ENCODE results near the gene VGLL4.
"Not testable (repeated sequence)": the region's sequence is repeated elsewhere in the genome, so short reads cannot be mapped to it uniquely, and the experiment has no call there.

The VGLL4 gene

DNA sequence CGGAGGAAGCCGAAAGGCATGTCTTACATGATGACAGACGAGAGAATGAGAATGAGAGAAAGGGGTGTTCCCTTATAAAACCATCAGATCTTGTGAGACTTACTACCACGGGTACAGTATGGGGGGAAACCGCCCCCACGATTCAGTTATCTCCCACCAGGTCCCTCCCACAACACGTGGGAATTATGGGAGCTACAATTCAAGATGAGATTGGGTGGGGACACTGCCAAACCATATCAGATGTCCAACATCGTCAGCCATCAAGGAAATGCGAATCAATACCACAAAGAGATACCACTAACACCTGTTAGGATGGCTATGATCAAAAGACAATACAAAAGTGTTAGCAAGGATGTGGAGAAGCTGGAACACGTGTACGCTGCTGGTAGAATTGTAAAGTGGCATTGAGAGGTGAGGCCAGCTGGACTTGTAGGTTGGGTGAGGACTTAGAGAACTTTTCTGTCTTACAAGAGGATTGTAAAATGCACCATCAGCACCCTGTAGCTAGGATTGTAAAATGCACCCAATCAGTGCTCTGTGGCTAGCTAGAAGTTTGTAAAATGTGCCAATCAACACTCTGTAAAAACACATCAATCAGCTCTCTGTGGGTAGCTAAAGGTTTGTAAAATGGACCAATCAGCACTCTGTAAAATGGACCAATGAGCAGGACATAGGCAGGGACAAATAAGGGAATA, 37.5 kb downstream of the VGLL4 start:
- no peak for DNase-seq (ENCODE audit: low read depth, low spot score)

DNA sequence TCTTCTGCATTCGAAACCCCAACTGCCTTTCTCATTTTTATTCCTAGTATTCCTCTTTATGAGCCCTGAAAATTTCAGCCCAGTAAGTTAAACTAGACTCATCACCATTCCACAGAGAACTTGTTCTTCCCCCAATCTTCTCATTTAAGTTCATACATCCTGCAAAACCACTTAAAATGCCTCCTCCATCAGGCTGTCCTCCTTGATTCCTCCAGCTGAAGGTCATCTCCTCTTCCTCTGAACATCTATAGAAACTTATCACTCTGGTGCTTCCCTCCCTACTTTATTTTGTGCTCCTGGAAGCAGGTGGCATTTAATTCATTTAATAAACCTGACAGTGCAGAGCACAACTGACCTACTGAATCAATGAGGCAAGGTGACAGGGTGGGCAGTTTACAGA, 38.3 kb downstream of the VGLL4 start:
- no peak for DNase-seq (ENCODE audit: low read depth, low spot score)

DNA sequence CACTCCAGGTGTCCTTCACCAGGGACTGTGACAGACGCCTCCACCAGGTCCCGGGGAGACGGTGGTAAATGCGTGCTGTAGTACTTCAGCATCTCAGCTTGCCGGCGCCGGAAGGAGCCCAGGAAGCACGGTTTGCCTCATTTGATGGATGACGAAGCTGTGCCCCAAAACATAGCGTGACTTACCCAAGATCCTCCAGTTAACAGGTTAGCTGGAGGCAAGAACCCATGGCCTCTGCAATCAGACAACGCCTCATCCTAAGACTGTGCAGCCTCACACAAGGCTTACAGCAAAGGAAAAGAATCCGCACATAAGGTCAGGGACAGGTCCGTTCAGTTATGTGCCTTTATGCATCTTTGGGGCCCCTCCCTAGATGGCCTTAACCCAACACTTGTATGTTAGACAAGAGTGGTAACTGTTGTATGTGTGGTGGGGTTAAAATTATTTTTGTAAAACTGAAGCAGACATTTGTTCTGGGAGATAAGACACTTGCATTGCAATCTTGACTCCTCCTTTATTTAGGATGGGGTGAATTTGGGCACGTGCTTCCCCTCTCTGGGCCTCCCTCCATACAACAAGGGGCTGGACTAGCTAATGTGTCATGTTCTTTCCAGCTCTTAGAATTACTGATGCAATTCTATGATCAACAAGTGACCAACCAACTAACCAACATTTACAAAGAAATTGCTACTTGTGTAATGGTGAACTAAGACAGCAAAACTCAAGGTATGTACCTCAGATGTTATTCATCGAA, 39.4 kb downstream of the VGLL4 start:
- no peak for DNase-seq (ENCODE audit: low read depth, low spot score)

DNA sequence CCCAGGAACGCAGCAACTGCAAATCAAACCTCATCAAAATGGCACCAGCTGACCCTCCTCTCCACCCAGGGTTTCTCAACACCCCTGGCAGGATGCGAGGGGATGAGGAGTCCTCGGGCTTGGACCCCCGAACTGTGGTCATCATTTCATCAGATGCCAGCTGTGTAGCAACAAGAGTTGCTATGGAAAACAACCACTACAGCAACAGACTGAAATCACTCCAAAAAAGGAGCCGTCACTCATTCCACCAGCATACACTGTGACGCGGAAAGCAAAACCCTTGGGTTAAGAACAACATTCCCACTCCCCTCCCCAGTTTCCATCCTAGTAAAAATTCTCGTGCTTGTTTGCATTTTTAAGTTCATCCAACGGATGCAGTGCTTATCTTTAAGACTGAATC, 40.1 kb downstream of the VGLL4 start:
- no peak for DNase-seq (ENCODE audit: low read depth, low spot score)

DNA sequence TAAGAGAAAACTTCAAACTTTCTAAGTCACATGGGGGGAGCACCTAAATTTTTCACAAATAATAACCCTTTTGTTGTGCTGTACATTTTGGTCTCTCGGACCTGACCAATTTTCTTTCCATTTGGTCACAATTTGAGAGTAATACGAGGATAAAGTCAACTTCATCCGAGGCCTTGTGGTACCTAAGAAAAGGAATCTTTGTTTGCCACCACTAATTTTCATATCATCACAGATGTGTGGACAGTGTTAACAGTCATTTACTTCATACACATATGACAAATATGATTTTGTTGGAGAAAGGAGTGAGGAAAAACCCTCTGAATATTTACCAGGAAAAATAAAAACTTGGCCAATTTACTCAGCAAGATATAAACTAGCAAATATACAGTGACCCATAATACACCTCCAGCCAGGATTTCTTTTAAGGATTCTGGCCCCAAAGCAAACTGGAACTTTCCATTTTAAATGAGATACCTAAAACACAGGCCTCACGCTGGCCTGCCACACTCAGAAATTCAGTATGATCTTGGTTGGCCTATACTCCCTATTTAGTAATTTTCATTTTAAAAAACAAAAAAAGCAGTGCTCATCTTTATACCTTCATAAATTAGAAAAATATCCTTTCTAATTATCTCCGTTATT, 40.7 kb downstream of the VGLL4 start:
- no peak for DNase-seq (ENCODE audit: low read depth, low spot score)

DNA sequence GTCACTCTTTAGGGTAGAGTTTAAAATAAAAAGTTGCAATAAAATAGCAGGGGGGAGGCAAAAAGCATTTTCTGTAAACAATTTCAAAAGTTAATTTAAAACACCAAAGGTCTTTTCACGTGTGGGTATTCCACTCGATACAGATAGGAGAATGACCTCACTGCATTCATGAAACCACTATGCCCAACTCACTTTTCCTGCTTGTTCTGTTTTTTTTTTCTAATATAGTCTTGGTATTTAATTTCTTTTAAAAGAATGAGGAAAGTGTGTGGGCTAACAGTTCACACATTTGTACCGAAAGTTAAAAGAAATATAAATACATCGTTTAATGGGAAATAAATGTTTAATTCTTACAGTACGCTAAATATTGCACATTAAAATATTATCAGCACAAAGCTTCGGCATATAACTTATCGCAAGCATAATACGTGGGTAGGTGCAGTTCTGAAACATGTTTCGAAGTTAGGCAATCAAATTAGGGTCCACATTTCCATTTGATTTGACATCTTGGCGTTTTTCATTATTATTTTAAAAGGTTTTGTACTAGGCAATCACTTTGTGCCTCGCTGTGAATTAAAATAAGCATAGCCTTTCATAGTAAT, 41.4 kb downstream of the VGLL4 start:
- DNase-seq (ENCODE audit: low read depth, low spot score) = no peak

DNA sequence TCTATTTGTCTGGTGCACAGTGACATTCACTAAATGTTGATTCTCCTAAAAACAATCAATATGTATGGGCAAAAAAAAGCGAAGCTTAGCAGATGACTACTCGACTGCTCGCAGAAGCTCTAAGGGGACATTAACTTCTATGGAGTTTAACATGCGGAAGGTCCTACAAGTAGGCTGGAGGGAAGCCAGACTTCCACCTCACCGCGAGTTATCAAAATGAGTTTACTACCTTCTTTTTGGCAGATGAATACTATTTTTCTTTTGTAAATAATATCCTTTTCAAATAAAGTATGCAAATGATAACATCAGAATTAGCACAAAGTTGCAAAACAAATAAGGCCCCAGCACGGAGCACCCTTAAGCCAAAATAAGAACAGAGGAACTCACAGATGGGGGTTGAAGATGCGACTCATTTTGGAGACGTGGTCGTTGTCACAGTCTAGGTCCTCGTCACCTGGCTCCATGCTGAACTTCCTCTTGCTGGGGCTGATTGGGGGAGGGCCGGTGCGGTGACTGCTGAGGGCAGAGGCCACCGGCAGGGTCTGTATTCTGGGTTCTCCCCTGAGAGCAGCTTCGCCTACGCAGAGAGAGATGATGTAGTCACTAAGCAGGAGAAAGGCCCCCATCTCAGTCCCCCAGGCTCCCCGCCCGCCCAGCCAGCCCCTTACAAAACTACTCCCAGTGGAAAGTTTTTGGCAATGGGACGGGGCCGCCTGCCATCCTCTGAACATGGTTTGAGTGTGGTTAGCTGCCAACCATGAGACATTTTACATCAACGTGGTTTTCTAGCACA, 42.1 kb downstream of the VGLL4 start:
- DNase-seq (ENCODE audit: low read depth, low spot score) = no peak

DNA sequence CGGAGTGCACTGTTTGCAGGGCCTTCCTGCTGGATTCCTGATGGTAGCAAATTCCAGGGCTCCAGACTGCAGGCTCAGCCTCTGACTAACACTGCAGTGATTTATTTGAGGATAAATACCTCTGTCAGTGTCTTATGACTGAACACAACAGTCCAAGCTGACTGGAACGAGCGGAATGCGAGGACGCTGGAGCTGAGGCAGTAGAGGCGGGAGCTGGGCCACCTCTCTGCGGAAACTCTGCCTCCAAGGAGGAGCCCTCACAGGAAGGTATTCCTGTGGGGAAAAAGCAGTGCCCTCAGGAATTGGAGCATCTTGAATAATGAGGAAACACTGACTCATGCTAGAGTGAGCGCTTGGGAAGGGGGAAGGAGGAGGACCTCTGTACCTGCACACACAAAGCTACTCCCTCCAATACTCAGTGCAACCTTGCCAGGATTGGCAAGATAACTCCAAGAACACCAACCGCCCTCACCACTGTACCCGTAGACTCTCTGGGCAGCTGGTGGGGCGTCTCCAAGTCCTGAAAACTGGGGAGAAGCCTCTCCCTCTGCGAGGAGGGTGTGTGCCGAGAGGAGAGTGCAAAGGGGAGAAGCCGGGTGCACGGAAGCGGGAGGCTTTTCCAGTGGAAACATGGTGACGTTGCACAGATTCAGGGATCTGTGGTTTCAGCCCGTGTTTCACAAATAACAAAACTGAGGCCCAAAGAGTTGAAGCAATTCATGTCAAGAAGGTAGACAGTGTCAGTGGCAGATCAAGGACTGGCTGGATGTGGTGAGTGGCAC, 43.0 kb downstream of the VGLL4 start:
- DNase-seq (ENCODE audit: low read depth, low spot score) = no peak

DNA sequence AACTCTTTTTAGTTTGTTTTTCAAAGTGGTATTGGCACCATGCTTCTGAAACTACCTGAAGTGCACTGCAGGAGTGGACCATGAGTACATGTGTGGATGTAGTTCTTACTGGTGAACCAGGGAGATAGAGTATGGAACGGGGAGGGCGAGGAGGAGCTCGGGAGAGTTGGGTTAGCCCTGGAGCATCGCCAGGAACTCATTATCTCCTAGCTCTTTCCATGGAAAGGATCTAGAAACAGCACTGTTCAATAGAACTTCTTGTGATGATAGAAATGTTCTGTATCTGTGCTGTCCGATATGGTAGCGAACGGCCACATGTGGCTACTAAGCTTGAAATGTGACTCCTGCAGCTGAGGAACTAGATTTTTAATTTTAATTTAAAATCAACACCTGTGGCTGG, 47.3 kb downstream of the VGLL4 start:
- DNase-seq (ENCODE audit: low read depth, low spot score) = no peak

DNA sequence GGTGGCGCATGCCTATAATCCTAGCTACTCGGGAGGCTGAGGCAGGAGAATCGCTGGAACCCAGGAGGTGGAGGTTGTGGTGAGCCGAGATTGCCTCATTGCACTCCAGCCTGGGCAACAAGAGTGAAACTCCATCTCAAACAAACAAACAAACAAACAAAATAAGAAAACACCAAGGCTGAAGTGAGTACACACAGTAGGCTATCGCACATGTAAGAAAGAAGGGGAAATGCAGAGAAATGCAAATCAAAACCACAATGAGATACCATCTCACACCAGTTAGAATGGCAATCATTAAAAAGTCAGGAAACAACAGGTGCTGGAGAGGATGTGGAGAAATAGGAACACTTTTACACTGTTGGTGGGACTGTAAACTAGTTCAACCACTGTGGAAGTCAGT, 48.7 kb downstream of the VGLL4 start:
- not testable (repeated sequence) for DNase-seq (ENCODE audit: low read depth, low spot score)

DNA sequence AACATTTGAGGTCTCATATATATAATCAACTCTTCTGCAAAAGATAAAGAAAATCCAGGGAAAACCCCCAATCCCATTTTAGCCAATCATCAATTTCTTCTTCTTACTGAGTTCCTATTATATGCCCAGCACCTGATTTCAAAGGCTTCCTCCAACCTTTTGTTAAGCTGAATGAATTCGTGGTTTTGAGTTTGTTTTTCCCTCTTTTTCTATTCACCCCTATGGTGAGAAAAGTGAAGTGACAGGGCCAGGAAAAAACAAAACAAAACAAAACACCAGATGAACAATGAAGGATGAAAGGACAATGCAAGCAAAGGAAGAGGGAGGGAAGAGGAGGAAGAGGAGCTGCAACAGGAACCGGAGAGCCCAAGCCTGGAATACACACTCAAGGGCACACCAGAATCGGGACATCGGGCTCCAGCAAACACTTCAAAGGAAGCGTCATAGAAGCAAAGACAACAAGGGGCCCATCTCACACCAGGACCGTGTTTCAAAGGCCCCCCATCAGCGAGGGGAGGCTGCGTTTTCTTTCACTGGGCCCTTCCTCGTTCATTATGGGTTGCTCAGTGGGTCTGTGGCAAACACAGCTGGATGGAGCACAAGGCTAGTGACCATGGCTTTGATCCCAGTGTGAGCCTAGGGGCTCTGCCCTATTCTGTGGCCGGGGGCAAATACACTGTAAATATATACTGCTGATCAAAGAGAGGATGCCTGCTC, 50.2 kb downstream of the VGLL4 start:
- no peak for DNase-seq (ENCODE audit: low read depth, low spot score)

DNA sequence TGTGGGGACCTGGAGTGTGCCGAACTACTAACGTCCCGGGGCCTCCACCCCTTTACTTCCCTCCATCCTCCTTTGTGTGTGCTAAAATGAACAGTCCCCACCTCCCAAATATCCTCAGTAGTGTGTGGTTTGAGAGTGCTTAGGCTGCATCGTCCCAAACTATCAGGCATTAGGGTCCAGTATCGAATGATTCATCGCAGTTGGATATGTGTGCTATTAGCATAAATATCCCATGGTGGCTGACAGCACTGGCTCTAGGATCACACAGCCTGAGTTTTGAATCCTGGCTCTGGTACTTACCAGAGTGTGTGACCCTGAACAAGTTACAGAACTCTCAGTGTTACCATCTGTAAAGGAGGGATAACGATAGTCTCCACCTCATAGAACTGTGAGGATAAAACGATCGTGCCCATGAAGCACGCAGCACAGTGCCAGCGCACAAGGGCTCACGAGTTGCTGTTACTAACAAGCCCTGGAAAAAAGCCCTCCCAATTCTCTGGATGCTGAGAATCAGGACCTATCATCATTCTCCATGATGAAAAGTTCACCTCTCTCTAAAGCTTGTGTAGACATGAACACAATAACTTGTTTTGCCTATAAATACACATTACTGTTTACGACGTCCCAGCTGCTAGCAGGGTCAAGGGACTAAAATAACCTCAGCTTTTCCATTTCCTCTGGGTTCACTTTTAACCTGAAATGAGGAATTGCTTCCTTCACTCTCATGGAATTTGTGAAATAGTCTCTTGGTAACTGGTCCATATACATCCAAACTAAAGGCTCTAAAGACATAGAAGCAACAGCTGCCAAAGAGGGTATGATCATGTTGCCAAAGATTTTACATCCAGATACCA, 51.0 kb downstream of the VGLL4 start:
- DNase-seq (ENCODE audit: low read depth, low spot score) = no peak

DNA sequence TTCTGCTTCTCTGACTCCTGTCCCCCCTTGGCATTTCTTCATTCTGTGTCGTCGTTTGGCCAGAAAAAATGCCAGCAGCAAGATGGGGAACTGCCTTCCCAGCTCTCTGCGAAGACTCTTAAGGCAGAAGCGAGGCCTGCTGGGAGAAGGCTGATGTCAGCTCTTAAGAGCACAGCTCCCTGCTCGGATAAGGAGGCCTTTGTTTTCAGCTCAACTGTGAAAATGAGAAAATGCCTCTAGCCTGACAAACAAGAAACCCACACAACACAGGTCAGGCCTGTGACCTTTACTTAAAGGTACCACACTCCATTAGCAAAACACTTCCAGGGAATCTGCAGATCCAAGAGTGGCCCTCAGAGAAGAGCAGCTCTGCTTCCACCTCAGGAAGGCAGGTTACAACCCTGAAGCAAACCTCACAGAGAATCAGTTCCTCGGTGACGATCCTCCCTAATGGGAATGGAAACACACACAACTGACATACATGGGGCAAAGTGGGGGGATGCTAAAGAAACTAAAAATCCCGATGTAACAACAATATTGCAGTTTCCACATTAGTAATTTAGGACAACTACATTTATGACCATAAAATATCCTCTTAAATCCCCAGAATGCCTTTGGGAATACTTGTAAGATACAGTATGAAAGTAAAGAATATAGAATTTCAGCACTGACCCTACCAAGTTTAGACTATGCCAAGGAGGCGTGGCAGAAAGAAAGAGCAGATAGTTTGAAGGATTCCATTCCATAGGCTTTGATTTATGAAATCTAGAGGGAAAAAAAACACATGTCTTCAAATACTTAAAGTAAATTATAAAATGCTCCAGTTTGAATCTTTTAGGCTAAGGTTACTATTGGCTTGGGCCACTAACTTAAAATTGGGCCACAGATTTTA, 52.1 kb downstream of the VGLL4 start:
- no peak for DNase-seq (ENCODE audit: low read depth, low spot score)

DNA sequence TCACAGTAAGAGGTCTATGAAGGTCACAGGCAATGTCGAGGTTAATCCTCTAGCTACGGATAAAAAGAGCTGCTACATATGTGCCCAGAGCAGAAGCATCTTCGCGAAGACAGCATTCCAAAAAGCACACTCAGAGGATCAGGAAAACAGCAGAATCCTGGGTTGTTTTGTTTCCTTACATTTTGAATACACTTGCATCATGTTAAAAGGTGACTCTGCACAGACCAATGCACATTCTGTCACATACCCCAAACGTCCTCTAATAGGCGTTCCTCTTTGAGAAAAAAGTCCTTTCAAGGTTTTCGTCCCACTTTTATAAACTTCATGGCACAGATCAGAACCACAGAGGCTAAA, 52.7 kb downstream of the VGLL4 start:
- no peak for DNase-seq (ENCODE audit: low read depth, low spot score)

DNA sequence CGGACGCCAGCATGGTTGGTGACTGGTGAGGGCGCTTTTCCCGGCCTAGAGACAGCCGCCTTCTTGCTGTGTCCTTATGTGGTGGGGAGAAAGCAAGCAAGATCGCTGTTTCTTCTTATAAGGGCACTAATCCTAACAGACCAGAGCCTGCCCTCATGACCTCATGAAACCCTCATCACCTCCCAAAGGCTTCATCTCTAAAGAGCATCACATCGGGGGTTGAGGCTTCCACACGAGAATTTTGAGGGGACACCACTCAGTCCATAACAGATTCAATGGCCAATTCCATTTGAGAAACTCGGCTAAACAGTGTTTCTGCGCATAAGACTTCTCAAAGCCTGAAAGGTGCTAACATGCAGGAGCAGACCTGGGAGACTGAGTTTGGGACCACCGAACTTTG, 54.0 kb downstream of the VGLL4 start:
- DNase-seq (ENCODE audit: low read depth, low spot score) = no peak

DNA sequence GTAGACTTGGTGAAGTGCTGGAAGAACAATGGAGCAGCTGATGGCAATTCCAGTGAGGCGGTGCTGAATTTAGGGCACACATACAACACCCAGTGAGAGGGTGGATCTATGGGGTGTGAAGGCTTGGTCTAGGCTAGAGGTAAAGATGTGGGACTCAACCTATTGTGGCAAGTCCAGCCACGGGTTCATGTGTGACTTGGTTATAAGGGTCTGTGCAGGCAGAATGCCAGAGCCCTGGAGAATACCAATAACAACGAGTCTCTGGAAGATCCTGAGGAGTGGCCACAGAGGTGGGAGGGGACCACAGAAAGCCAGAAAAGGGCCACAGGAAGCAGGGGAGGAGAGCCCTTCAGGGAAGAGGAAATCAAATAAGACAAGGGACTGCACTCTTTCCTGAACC, 55.0 kb downstream of the VGLL4 start:
- no peak for DNase-seq (ENCODE audit: low read depth, low spot score)

DNA sequence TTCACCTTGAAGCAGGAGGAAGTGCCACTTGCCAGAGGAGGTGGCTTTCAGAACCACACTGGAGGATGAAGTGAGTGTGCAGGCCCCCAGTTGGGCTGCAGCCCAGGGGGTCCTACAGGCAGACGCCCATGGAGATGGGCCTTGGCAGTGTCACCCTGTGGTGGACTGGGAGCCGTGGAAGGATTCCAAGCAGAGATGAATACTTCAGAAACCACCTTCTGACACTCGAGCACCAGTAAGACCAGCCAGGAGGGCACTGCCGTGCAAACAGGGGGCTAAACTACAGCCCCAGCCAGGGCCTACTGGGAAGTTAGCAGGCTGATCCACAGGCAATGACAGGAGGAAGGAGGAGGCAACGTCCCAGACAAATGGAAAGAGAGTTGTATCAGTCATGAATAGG, 55.4 kb downstream of the VGLL4 start:
- no peak for DNase-seq (ENCODE audit: low read depth, low spot score)

DNA sequence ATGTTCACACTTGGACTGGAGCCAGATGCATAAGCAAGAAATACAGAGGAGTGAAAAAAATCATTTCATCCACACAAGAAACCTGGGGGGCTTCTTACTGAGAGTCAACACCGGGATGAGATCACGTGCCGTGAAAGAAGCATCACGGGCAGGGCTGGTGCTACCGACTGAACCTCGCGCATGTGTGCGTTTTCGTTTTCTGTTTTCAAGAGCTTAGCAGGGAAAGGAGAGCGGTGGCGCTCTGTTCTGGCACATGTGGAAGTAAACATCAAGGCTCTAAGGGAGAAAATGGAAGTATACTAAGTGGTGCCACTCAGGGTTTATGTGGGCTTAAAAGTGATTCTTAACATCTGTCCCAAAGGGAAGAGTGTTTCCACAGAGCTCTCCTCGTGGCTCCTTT, 55.9 kb downstream of the VGLL4 start:
- DNase-seq (ENCODE audit: low read depth, low spot score) = no peak

All from activated CD4-positive, CD25-positive, alpha-beta regulatory T cell treated with anti-CD3 and anti-CD28 coated beads, Interleukin-2, amount 50 U/mL, for 16 hours (primary cell).